GM12891 (cell line): ENCODE data around the gene ZNF701.
"Not testable (repeated sequence)": the region's sequence is repeated elsewhere in the genome, so short reads cannot be mapped to it uniquely, and the experiment has no call there.

Experiments used
- PAX5 ChIP-seq: IDR thresholded peaks from 2 replicates; pipeline ENCODE4 v1.6.1; 2011; ENCODE audit warnings: low read length, moderate library complexity, mild to moderate bottlenecking; ENCODE audit not compliant: insufficient read depth, severe bottlenecking
- POLR2A ChIP-seq: IDR thresholded peaks from 2 replicates; pipeline ENCODE4 v1.6.1; 2011; ENCODE audit warnings: low read depth, low read length, control low read depth
- POLR2AphosphoS5 ChIP-seq: IDR thresholded peaks from 2 replicates; pipeline ENCODE4 v1.6.1; 2011; ENCODE audit warnings: low read depth, low read length, control low read depth
- POU2F2 ChIP-seq: IDR thresholded peaks from 2 replicates; pipeline ENCODE4 v1.6.1; 2011; ENCODE audit warnings: low read depth, mild to moderate bottlenecking, control low read depth, low read length, moderate library complexity
- SPI1 ChIP-seq: IDR thresholded peaks from 2 replicates; pipeline ENCODE4 v1.6.1; 2011; ENCODE audit warnings: low read depth, low read length, control low read depth
- TAF1 ChIP-seq: IDR thresholded peaks from 2 replicates; pipeline ENCODE4 v1.6.1; 2011; ENCODE audit warnings: low read depth, low read length, control low read depth

DNA sequence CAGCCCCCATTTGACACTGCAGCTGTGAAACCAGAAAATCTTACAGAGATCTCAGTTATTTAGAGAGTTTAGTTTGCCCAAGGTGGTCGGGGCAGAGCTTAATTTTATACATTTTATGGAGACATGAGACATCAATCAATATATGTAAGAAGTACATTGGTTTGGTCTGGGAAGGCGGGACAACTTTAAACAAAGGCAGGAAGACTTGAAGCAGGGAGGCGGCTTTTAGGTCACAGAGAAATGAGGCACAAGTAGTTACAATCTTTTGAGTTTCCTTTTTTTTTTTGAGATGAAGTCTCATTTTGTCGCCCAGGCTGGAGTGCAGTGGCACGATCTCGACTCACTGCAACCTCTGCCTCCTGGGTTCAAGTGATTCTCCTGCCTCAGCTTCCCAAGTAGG lies 27.5 kb upstream of the ZNF701 start:
- not testable (repeated sequence) for TF ChIP-seq POLR2AphosphoS5, POLR2A, TAF1, PAX5, SPI1, POU2F2
